ENCODE results near the gene DNAL1.
"Not testable (repeated sequence)": the region's sequence is repeated elsewhere in the genome, so short reads cannot be mapped to it uniquely, and the experiment has no call there.

DNAL1 gene, protein sequence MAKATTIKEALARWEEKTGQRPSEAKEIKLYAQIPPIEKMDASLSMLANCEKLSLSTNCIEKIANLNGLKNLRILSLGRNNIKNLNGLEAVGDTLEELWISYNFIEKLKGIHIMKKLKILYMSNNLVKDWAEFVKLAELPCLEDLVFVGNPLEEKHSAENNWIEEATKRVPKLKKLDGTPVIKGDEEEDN

DNA sequence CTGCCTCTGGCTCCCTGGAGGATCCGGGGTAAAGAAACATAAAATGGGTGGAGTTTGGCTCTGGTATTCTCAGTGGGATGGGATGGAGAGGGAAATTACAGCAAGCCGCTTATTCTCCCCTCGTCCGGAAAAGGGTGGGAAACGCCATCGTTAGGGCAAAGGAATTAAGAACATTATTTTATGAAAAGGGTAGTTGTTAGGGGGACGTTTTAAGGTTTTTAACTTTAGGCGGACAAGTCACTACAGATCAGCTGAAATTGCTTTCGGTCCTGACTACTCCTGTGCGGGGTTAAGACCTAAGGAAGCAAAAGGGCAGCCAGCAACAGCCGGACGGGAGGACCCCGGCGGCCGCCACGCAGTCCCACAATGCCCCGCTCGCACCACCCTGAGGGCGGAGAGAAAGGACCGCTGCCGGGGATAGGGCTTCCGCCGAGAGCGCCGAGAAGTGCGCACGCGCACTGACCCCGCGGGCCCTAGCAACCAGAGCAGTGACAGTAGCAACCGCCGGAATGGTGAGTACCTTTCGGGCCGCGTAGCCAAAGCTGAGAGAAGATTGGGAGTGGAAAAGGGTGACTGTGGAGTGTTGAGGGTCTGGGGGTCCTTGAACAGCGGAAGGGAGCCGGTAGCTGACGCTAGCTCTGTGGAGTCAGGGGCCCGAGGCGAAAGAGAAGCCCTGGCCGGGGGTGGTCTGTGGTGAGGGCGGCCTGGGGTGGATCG, at the start of gene DNAL1:
TSS of gene DNAL1 (plus strand) at position 456 of the 717 bp plus-strand sequence. CDS start at position 510, 54 bp downstream.
- DNase-seq: peak; percentile 96

DNA sequence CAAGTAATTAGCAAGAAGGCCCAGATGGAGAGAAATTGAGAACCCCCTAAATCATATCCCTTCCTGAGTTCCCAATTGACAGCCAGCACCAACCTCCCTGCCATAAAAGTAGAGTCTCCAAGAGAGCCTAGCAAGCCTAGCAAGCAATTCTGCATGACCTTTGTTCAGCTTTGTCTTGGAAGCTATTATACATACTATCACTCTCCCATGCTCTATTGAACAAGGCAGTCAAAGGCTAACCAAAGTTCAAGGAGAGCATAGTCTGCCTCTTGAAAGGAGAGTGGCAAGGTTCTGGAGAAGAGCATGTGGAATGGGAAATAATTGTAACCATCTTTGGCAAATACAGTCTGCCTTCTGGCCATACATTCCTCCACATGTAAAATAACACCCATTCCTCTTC, 45.3 kb upstream of the DNAL1 start:
- DNase-seq: no peak

DNA sequence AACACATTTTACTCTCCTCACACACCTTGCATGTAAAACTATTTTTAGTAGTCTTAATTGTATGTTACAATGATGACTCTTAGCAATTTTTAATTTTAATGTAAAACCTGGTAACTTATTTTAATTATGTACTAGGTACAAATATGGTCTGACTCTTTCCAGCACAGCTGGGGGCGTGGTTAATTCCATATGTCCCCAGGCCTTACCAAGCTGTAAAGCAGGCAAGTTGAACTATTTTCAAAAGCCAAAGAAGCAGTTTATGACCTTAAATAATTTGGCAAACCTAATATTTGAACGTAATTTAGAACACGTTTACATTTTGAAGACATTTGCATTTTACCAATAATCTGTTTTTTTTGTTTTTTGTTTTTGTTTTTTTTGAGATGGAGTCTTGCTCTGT, 41.8 kb upstream of the DNAL1 start:
- DNase-seq: no peak

DNA sequence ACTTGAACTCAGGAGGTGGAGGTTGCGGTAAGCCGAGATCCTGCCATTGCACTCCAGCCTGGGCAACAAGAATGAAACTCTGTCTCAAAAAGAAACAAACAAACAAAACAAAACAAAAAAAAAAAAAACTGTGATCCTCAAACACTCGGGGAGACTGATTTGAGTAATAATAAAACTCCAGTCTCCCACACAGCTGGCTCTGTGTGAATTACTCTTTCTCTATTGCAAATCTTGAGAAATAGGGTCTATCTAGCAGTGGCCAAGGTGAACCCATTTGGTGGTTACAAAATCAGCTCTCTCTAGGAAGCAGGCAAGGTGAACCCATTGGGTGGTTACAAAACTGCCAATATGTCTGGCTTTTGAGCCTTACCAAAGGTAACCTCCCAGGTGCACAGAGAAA, 38.5 kb upstream of the DNAL1 start:
- no peak for DNase-seq

DNA sequence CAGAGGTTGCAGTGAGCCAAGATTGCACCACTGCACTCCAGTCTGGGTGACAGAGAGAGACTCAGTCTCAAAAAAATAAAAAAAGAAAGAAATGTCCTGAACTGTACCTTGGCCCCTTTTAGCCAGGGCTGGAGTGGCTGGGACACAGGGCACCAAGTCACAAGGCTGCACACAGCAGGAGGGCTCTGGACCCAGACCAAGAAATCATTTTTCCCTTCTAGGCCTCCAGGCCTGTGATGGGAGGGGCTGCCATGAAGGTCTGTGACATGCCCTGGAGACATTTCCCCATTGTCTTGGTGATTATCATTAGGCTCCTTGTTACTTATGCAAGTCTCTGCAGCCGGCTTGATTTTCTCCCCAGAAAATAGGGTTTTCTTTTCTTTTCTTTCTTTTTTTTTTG, 37.5 kb upstream of the DNAL1 start:
- DNase-seq: no peak

DNA sequence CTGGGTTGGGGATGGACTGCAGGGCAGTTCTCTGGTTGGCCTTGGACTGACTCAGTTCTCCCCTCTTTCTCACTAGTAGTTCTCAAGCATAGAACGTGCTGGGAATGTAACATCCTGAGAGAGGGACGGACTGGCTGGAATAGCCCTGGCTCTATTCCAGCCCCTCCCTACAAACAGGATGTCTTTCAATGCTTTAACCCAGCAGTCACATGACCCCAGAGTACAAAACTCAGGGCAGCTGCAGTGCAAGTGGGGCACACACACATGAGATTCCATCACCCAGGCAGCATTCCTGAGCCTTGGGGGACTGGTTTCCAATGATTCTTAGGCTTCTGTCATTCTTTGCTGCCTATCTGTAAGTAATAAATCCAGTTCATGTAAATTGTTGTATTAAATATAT, 34.1 kb upstream of the DNAL1 start:
- DNase-seq: no peak

DNA sequence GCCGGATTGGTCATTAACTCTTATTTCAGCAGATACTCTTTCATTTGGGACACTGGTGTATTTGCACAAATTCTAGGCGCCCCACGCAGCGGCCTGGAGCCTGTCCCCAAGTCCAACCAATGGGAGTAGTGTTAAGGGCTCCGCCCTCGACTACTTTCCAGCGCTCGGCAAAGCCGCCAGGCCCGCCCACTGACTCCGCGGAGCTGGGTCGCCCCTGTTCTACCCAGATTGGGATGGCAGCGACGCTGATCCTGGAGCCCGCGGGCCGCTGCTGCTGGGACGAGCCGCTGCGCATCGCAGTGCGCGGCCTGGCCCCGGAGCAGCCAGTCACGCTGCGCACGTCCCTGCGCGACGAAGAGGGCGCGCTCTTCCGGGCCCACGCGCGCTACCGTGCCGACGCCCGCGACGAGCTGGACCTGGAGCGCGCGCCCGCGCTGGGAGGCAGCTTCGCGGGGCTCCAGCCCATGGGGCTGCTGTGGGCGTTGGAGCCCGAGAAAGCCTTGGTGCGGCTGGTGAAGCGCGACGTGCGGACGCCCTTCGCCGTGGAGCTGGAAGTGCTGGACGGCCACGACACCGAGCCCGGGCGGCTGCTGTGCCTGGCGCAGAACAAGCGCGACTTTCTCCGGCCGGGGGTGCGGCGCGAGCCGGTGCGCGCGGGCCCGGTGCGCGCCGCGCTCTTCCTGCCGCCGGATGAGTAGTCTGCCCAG, 32.3 kb upstream of the DNAL1 start, which contains the start of gene ACOT6:
TSS of gene ACOT6 (plus strand) at position 179 of the 707 bp plus-strand sequence. CDS start at position 234, 55 bp downstream.
- DNase-seq: peak; percentile 90

DNA sequence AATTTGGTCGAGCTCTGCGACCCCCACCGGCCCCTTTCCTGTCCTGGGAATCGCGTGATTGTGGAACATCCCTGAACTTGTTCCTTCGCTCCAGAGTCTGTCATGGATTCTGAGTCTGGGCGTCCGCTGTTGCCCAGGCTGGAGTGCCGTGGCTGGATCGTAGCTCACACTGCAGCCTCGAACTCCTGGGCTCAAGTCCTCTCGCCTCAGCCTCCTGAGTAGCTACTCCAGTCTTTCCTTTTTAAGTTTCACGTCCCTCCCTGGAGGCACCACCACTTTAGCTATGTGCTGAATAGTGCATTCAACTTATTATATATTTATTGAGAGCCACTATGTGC, 31.8 kb upstream of the DNAL1 start:
- peak; percentile 32 for DNase-seq

DNA sequence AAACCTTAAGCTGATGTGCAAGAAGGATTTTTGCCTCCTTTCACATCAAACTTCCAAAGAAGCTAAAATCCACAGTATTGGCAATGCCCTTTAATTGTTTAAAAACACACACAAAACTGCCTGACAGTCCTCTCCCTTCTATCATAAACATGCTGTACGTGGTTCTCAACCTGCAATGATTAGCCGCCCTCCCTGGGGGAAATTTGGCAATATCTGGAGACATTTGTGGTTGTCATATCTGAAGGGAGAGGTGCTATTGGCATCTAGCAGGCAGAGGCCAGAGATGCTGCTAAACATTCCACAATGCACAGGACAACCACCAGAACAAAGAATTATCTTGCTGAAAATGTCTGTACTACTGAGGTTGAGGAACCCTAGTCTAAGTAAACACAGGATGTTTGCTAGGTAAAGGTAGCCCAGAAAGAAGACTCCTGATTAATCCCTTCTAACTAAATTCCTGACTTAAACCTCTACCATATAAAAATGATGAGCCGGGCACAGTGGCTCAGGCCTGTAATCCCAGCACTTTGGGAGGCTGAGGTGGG, 31.3 kb upstream of the DNAL1 start:
- DNase-seq: no peak

DNA sequence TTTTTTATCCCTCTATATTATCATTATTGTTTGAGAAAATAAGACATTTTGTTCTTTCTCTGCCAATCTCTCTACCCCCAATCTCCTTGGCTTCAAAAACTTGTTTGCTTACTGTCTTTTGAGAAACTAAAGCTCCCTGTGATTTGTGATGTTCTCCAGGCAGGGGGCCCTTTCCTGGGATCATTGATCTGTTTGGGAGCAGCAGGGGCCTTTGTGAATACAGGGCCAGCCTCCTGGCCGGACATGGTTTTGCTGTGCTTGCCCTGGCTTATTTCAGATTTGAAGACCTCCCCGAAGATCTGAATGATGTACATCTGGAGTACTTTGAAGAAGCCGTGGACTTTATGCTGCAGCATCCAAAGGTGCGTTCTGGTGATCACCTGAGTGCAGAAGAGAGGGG, 28.0 kb upstream of the DNAL1 start:
- DNase-seq: no peak

DNA sequence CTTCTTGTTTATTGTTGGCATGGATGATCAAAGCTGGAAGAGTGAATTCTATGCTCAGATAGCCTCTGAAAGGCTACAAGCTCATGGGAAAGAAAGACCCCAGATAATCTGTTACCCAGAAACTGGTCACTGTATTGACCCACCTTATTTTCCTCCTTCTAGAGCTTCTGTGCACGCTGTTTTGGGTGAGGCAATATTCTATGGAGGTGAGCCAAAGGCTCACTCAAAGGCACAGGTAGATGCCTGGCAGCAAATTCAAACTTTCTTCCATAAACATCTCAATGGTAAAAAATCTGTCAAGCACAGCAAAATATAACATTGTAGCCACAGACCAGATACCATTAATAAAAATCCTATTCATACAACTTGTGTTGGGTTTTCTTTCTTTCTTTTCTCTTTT, 25.3 kb upstream of the DNAL1 start:
- no peak for DNase-seq

DNA sequence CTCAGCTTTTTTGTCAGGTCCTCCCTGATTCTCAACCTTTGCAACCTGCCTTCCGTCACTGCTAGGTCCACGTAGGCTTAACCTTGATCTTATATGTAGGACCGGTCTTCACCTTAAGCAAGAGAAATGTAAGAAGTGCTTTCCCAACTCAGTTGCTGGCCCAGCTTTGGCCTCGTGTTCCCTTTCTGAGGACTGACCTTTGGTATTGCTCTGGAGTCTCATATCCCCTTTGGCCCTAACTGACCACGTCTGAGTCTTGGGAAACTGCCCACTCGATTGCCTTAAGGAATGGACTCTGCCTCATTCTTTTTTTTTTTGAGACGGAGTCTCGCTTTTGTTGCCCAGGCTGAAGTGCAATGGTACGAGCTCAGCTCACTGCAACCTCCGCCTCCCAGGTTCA, 24.5 kb upstream of the DNAL1 start:
- no peak for DNase-seq

DNA sequence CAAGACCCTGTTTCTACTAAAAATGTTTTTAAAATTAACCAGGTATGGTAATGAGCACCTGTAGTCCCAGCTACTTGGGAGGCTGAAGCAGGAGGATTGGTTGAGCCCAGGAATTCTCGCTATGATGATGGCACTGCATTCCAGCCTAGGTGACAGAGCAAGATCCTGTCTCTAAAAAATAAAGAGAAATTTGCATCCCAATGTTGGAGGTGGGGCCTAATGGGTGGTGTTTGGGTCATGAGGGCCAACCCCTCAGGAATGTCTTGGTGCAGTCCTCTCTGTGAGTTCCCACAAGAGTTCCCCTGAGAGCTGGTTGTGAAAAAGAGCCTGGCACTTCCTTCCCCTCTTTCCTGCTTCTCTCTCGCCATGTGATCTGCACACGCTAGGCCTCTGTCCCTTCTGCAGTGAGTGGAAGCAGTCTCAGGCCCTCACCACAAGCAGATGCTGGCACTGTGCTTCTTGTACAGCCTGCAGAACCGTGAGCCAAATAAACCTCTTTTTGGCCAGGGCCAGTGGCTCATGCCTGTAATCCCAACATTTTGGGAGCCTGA, 21.2 kb upstream of the DNAL1 start:
- no peak for DNase-seq

DNA sequence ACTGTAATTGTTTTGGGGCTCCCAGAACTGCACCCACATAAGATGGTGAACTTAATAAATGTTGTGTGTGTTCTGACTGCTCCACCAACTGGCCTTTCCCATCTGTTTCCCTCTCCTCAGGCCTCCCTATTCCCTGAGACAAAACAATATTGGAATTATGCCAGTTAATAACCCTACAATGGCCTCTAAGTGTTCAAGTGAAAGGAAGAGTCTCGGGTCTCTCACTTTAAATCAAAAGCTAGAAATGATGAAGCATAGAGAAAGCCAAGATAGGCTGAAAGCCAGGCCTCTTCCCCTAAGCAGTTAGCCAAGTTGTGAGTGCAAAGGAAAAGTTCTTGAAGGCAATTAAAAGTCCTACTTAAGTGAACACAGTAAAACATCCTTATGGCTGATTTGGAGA, 19.1 kb upstream of the DNAL1 start:
- DNase-seq: no peak

DNA sequence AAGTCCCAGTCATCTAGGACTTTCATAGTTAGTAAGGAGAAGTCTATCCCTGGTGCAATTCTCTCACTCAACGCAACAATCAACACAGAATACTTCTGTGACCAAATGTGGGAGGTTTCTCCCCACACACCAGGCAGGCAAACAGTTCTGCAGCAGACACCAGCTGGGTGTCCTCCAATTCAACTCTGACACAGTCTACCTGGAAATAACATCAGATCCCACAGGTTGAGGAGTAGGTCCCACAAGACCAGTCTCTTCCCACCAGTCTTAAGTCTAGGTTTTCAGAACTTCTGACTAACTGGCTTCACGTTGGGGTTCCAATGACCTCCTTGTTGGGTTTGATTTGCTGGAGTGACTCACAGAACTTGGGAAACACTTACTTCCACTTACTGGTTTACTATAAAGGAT, 17.6 kb upstream of the DNAL1 start:
- DNase-seq: no peak

DNA sequence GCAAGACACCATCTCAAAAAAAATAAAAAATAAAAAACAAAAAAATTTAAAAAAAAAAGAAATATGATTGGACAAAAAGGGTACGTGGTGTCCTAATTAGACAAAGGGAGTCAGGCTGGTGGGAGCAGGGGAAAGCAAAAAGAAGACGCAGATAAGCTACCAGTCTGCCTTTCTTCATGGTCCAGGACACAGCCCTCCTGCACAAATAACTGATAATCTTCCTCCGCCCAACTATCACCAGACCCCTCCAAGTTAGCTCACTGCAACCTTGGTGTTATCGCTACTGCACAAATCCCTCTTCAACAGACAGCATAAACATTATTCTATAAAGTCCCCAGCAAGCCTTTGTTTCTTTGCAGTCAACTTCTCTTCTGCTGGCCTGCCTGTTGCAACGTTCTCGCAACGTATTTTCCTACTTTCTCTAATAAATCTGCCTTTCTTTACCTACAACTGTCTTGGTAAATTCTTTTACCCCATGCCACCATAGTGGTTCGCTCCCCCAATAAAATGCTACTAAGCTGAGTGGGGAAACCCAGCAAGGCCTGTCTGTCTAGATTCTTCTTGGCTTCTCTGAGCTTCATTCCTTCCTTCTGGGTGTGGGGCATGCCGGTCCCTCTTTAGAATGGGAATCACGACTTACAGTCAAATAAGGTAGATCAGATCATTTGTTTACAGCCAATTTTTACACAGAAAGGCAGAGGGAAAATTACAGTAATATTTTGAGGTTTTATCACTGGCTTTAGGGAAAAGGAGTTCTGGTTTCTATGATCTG, 14.6 kb upstream of the DNAL1 start:
- DNase-seq: no peak

DNA sequence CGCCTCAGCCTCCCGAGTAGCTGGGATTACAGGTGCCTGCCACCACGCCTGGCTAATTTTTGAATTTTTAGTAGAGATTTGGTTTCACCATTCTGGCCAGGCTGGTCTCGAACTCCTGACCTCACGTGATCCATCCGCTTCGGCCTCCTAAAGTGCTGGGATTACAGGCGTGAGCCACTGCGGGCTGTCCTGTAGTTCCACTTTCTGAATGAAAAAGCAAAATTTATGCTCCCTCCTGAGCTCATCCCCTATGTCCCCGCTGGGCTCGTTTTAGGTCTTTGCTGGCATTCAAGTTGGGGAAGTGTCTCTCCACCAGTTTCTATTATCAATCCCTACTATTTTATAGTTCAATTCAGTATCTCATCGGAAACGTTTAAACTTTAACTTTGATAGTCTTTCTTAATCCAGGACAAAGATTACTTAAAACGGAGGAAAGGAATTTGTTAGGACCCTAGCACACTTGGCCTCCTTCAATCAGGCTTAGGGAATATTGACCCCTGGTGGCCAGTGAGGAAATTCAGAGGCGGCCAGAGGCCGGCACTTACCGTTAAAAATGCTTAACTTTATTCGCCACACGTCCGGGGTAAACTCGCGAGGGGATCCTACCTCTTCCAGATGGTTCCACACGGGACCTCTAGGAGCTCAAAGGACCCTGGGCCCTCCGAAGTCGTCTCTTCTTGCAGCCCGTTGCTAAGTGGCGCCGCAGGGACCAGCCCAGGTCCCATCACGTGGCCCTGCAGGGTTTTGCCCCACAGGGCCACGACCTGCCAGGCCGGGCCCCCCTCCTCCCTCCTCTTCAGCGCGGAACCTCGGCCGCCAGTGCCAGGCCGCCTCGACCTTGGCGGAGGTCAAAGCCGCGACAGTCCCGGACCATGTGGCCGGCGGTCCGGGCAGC, 11.4 kb upstream of the DNAL1 start:
- peak; percentile 68 for DNase-seq

DNA sequence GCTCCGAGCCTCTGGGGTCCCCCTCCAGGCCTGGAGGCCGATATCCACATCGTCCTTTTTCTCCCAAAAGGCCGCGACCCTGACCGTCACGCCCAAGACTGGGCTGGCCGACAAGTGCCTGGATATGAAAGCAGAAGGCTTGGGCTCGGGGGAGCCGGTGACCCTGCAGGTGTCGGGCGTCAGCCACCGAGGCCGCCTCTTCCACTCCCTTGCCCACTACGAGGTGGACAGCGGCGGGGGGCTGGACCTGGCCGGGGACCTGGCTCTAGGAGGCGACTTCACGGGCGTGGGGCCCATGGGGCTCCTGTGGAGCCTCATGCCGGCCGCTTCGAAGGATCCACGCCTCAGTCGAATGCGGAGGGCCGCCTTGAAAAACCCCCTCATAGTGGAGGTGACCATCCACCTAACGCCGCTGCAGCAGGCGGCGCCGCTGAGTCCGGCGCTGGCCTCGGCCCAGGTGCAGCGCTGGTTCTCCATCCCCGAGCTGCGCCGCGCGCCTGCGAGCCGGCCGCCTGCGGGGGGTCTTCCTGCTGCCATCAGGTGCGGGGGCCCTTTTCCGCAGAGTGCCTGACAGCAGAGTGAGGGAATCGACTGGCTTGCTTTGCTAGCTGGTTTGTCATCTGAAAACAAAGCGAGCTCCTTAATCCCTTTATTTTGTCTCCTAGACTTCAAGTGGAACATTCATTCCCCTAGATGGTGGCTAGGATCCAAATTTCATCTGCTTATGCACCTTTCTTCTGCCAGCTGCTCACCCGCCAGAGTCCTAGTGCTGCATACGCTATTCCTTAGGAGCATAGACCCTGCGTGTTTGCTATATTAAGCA, 10.6 kb upstream of the DNAL1 start:
- DNase-seq: no peak

DNA sequence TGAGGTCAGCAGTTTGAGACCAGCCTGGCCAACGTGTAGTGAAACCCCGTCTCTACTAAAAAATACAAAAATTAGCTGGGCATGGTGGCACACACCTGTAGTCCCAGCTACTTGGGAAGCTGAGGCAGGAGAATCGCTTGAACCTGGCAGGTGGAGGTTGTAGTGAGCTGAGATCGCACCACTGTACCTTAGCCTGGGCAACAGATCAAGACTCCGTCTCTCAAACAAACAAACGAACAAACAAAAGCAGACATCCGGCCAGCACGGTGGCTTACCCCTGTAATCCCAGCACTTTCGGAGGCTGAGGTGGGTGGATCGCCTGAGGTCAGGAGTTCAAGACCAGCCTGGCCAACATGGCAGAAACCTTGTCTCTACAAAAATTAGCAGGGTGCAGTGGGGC, 8.4 kb upstream of the DNAL1 start:
- not testable (repeated sequence) for DNase-seq

DNA sequence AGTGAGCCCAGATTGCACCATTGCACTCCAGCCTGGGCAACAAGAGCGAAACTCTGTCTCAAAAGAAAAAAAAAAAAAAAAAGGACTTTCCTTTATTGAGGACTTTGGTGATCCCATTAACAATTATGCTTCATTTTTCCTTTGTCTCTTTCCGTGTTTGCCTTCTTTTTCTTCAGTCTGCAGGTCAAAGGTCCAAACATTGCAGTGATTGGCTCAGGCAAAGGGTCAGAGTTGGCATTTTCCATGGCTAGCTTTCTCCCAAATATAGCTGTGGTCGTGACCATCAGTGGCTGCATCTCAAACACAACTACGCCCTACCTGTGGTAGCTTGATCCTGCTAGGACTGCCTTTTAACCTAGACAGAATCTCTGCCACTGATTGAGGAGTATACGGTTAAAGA, 7.0 kb upstream of the DNAL1 start:
- no peak for DNase-seq

Measured in NCI-H1694 (cell line).